Fibroblast of skin of abdomen (primary cell): Measurements from ENCODE around the gene APEH.

Experiments
- DNase-seq: peaks from one replicate; pipeline ENCODE4 v3.0.0-alpha.2; 2013

The APEH gene

DNA sequence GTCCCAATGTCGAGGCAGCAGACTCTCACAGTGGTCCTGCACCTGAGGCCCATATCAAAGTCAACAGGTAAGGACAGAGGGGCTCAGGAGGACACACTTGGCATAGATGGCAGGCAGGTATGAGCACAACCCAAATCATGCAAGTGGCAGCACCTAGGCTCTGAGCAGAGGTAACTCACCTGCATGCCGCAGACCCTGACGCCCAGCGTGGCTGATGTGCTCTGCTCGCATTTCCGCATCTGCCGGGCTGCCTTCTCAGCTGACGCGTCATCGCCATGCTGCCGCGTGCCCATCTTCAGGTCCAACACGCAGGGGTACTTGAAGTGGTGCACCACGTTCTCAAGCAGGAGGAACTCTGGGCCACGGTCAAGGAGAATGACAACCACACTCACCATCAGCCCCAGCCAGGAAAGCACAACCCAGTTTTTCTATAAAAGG, 53.8 kb downstream of the APEH start:
- DNase-seq: no peak

DNA sequence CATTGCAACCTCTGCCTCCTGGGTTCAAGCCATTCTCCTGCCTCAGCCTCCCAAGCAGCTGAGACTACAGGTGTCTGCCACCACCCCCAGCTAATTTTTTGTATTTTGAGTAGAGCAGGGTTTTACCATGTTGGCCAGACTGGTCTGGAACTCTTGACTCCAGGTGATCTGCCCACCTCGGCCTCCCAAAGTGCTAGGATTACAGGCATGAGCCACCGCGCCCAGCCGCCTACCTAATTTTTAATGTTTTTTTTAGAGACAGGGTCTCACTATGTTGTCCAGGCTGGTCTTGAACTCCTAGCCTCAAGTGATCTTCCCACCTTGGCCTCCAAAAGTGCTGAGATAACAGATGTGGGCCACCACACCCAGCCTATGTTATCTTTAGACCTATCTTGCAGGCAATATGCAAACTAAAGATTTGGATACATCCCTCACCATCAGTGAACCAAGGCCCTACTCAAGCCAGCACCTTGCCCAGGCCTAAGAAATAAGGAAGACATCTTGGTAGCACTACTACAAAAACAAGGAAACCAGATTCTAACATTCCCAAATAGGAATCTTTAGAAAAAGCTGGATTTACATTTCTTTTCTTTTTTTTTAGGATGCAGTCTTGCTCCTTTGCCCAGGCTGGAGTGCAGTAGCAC, 55.9 kb downstream of the APEH start:
- DNase-seq: no peak

DNA sequence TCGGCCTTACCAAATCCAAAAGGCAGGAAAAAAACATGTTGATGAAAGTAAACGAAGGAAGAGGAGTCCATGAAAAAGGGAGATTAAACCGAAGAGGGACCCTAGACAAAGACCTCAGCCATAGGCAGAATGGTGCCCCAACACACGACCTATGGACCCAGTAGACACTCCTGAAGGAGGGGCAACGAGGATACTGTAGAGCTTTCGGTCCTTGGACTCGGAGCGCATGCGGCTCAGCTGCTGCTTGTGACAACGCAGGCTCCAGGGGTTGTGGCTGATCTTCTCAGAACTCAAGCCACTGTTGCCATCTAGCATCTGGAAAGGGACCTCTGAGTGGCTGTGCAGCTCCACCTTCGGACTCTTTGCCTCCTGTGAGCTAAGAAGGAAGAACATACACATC, 58.4 kb downstream of the APEH start:
- no peak for DNase-seq

DNA sequence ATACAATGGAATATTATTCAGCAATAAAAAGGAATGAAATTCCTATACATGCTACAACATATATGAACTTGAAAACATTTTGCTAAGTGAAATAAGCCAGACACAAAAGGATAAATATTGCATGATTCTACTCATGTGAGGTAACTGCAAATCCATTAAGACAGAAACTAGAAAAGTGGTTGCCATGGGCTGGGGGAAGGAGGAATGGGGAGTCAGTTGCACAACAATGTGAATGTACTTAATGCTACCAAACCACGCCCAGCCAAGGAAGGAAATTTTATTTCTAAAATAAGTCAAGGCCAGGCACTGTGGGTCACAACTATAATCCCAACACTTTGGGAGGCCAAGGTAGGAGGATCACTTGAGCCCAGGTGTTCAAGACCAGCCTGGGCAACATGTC, 59.4 kb downstream of the APEH start:
- no peak for DNase-seq
